ENCODE measurements around the gene PXDC1. TPM values are rescaled to one million over a fixed set of nuclear protein-coding genes. Genes with fewer than 3 reads are reported as not detected.

PXDC1 gene
- total RNA-seq, 2 experiments from 2014 or later = 3.9 to 4.8 TPM

- Mint-ChIP-seq H3K4me1 (ENCODE audit: low read depth) (no peaks in the 10 kb centered on the region), H3K4me3 (no peak overlapping the region), H3K9me3 (no peaks in the 10 kb centered on the region), H3K36me3 (no peaks in the 10 kb centered on the region), H3K27me3 (no peaks in the 10 kb centered on the region), H3K27ac (no peak overlapping the region)
- no peak for DNase-seq
- POLR2A ChIA-PET = no interaction called here
- CTCF ChIA-PET = no interaction called here
- intact Hi-C loops (cut with micrococcal nuclease) = no loop called here
These were observed 38.5 kb upstream of the PXDC1 start for GRCh38 chr6:3789896-3790558.

GRCh38 chr6:3789018-3789895 is 37.7 kb upstream of the PXDC1 start:
- no peaks in the 10 kb centered on the region for H3K4me1 Mint-ChIP-seq (ENCODE audit: low read depth)
- ChIA-PET POLR2A (no interaction called here), CTCF (no interaction called here)
- H3K27ac Mint-ChIP-seq = no peak overlapping the region
- no peaks in the 10 kb centered on the region for H3K36me3 Mint-ChIP-seq
- H3K27me3 Mint-ChIP-seq = no peaks in the 10 kb centered on the region
- H3K4me3 Mint-ChIP-seq = no peak overlapping the region
- intact Hi-C loops (cut with micrococcal nuclease) = no loop called here
- no peaks in the 10 kb centered on the region for H3K9me3 Mint-ChIP-seq
- DNase-seq = no peak

GRCh38 chr6:3788408-3789017 is 37.0 kb upstream of the PXDC1 start:
- H3K27ac Mint-ChIP-seq = no peak overlapping the region
- DNase-seq = no peak
- ChIA-PET POLR2A (no interaction called here), CTCF (no interaction called here)
- no peak overlapping the region for H3K4me3 Mint-ChIP-seq
- no peaks in the 10 kb centered on the region for H3K27me3 Mint-ChIP-seq
- H3K9me3 Mint-ChIP-seq = no peaks in the 10 kb centered on the region
- intact Hi-C loops (cut with micrococcal nuclease) = no loop called here
- H3K4me1 Mint-ChIP-seq (ENCODE audit: low read depth) = no peaks in the 10 kb centered on the region
- H3K36me3 Mint-ChIP-seq = no peaks in the 10 kb centered on the region

- ChIA-PET CTCF (no interaction called here), POLR2A (no interaction called here)
- no peak for DNase-seq
These were observed 34.6 kb upstream of the PXDC1 start for GRCh38 chr6:3786141-3786540.

GRCh38 chr6:3785745-3786098 is 34.2 kb upstream of the PXDC1 start:
- DNase-seq = no peak
- ChIA-PET POLR2A (no interaction called here), CTCF (no interaction called here)
- Mint-ChIP-seq H3K36me3 (no peaks in the 10 kb centered on the region), H3K27ac (no peak overlapping the region), H3K4me3 (no peak overlapping the region), H3K9me3 (no peaks in the 10 kb centered on the region), H3K27me3 (peaks cover 2% of the 10 kb centered on the region), H3K4me1 (ENCODE audit: low read depth) (no peaks in the 10 kb centered on the region)
- intact Hi-C loops (cut with micrococcal nuclease) = no loop called here

More at GRCh38 chr6:3786141-3786540, 34.6 kb upstream of the PXDC1 start:
- Mint-ChIP-seq H3K4me3 (no peak overlapping the region), H3K27me3 (peaks cover 2% of the 10 kb centered on the region), H3K4me1 (ENCODE audit: low read depth) (no peaks in the 10 kb centered on the region), H3K9me3 (no peaks in the 10 kb centered on the region), H3K36me3 (no peaks in the 10 kb centered on the region), H3K27ac (no peak overlapping the region)
- intact Hi-C loops (cut with micrococcal nuclease) = no loop called here

GRCh38 chr6:3784885-3785744 is 33.6 kb upstream of the PXDC1 start:
- H3K4me3 Mint-ChIP-seq = no peak overlapping the region
- no peak overlapping the region for H3K27ac Mint-ChIP-seq
- intact Hi-C loops (cut with micrococcal nuclease) = no loop called here
- CTCF ChIA-PET = no interaction called here
- H3K27me3 Mint-ChIP-seq = peaks cover 2% of the 10 kb centered on the region
- H3K9me3 Mint-ChIP-seq = no peaks in the 10 kb centered on the region
- no peak for DNase-seq
- no peaks in the 10 kb centered on the region for H3K36me3 Mint-ChIP-seq
- H3K4me1 Mint-ChIP-seq (ENCODE audit: low read depth) = no peaks in the 10 kb centered on the region
- POLR2A ChIA-PET = no interaction called here

- Mint-ChIP-seq H3K36me3 (no peaks in the 10 kb centered on the region), H3K4me3 (no peak overlapping the region), H3K4me1 (ENCODE audit: low read depth) (no peaks in the 10 kb centered on the region), H3K27me3 (peaks cover 2% of the 10 kb centered on the region), H3K27ac (no peak overlapping the region), H3K9me3 (no peaks in the 10 kb centered on the region)
- CTCF ChIA-PET = no interaction called here
- intact Hi-C loops (cut with micrococcal nuclease) = no loop called here
- DNase-seq = no peak
- POLR2A ChIA-PET = no interaction called here
These were observed 32.9 kb upstream of the PXDC1 start for GRCh38 chr6:3784423-3784822.

- CTCF ChIA-PET = no interaction called here
- Mint-ChIP-seq H3K4me1 (ENCODE audit: low read depth) (no peaks in the 10 kb centered on the region), H3K9me3 (no peaks in the 10 kb centered on the region), H3K4me3 (no peak overlapping the region), H3K27ac (no peak overlapping the region), H3K36me3 (no peaks in the 10 kb centered on the region), H3K27me3 (peaks cover 2% of the 10 kb centered on the region)
- POLR2A ChIA-PET = interaction anchor here (0.6 kb wide), 1 partner anchor 489 kb away, joined by 3 read pairs; no protein-coding TSS in a partner anchor
- DNase-seq = no peak
- intact Hi-C loops (cut with micrococcal nuclease) = no loop called here
These were observed 31.6 kb upstream of the PXDC1 start for GRCh38 chr6:3782876-3783832.

GRCh38 chr6:3781504-3781903 is 30.0 kb upstream of the PXDC1 start:
- no peak overlapping the region for H3K27ac Mint-ChIP-seq
- no peaks in the 10 kb centered on the region for H3K9me3 Mint-ChIP-seq
- H3K4me1 Mint-ChIP-seq (ENCODE audit: low read depth) = peaks cover 3% of the 10 kb centered on the region
- no peak overlapping the region for H3K4me3 Mint-ChIP-seq
- peaks cover 2% of the 10 kb centered on the region for H3K27me3 Mint-ChIP-seq
- DNase-seq = no peak
- CTCF ChIA-PET = no interaction called here
- POLR2A ChIA-PET = no interaction called here
- H3K36me3 Mint-ChIP-seq = no peaks in the 10 kb centered on the region
- intact Hi-C loops (cut with micrococcal nuclease) = no loop called here

GRCh38 chr6:3779574-3779849 is 28.0 kb upstream of the PXDC1 start:
- H3K9me3 Mint-ChIP-seq = no peaks in the 10 kb centered on the region
- no peak overlapping the region for H3K27ac Mint-ChIP-seq
- H3K36me3 Mint-ChIP-seq = no peaks in the 10 kb centered on the region
- H3K4me3 Mint-ChIP-seq = no peak overlapping the region
- intact Hi-C loops (cut with micrococcal nuclease) = no loop called here
- H3K4me1 Mint-ChIP-seq (ENCODE audit: low read depth) = peaks cover 3% of the 10 kb centered on the region
- H3K27me3 Mint-ChIP-seq = peaks cover 2% of the 10 kb centered on the region
- POLR2A ChIA-PET = no interaction called here
- DNase-seq = no peak
- CTCF ChIA-PET = no interaction called here

- peaks cover 3% of the 10 kb centered on the region for H3K4me1 Mint-ChIP-seq (ENCODE audit: low read depth)
- H3K9me3 Mint-ChIP-seq = no peaks in the 10 kb centered on the region
- H3K36me3 Mint-ChIP-seq = no peaks in the 10 kb centered on the region
- DNase-seq = no peak
- no peak overlapping the region for H3K27ac Mint-ChIP-seq
- ChIA-PET CTCF (no interaction called here), POLR2A (no interaction called here)
- intact Hi-C loops (cut with micrococcal nuclease) = no loop called here
- no peak overlapping the region for H3K4me3 Mint-ChIP-seq
- H3K27me3 Mint-ChIP-seq = peaks cover 2% of the 10 kb centered on the region
These were observed 27.4 kb upstream of the PXDC1 start for GRCh38 chr6:3778701-3779573.
